ENCODE data around the gene PROZ.

Gene PROZ

GRCh38 chr13:113142876-113143275, 15.6 kb upstream of the PROZ start:
- no peak for DNase-seq

- DNase-seq = no peak
These were observed 14.8 kb upstream of the PROZ start for GRCh38 chr13:113143466-113144254.

GRCh38 chr13:113144255-113144629, 14.2 kb upstream of the PROZ start:
- no peak for DNase-seq

GRCh38 chr13:113145496-113145895, 13.0 kb upstream of the PROZ start:
- no peak for DNase-seq

GRCh38 chr13:113145911-113146598, 12.4 kb upstream of the PROZ start:
- no peak for DNase-seq

GRCh38 chr13:113146750-113147149, 11.7 kb upstream of the PROZ start:
- DNase-seq = no peak

GRCh38 chr13:113147206-113147605, 11.2 kb upstream of the PROZ start:
- DNase-seq = no peak

GRCh38 chr13:113148407-113148806, 10.0 kb upstream of the PROZ start:
- DNase-seq = no peak

GRCh38 chr13:113148940-113149503, 9.4 kb upstream of the PROZ start:
- no peak for DNase-seq

GRCh38 chr13:113149711-113150549, 8.5 kb upstream of the PROZ start:
- DNase-seq = no peak

- no peak for DNase-seq
These were observed 7.7 kb upstream of the PROZ start for GRCh38 chr13:113150550-113151365.

- peak; percentile 48 to 51 for DNase-seq
These were observed 6.4 kb upstream of the PROZ start for GRCh38 chr13:113151745-113152690.

GRCh38 chr13:113152691-113152983, 5.8 kb upstream of the PROZ start:
- DNase-seq = no peak

- peak; percentile 24 to 31 for DNase-seq
These were observed 5.3 kb upstream of the PROZ start for GRCh38 chr13:113152984-113153809.

GRCh38 chr13:113153810-113154748, 4.4 kb upstream of the PROZ start:
- DNase-seq = peak in 1 of 2 donors; percentile 38

- DNase-seq = no peak
These were observed 3.2 kb upstream of the PROZ start for GRCh38 chr13:113155201-113155600.

- no peak for DNase-seq
These were observed 2.3 kb upstream of the PROZ start for GRCh38 chr13:113155982-113156655.

- DNase-seq = no peak
These were observed 1.1 kb upstream of the PROZ start for GRCh38 chr13:113157206-113157928.
